NCI-H2227 treated with DMSO at 0.1 percent for 48 hours (cell line): ENCODE data around the gene DDX25.

Experiments used
- DNase-seq: peaks from one replicate; lab custom pipeline; 2025; lab: John Stamatoyannopoulos, UW

Gene DDX25

GRCh38 chr11:125950696-125951651 lies 46.7 kb downstream of the DDX25 start:
- no peak for DNase-seq

DNA sequence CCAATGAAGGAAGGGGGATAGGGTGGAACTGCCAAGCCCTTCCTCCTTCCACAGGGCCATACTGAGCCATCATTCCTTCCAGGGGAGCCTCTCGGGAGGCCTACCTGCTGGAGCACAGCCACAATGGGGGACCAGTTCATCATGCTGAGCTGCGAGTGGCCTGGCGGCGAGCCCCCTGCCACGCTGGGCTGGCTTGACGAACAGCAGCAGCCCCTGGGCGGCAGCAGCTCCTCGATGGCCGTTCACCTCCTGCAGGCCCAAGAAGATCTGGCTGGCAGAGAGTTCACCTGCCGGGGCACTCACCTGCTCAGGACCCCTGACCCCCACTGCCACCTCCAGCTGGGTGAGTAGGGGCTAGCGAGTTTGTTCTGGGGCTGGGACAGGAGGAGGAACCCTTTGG lies 47.4 kb downstream of the DDX25 start:
- DNase-seq = no peak

- DNase-seq = no peak
Observed at GRCh38 chr11:125952559-125952958, 48.3 kb downstream of the DDX25 start.

DNA sequence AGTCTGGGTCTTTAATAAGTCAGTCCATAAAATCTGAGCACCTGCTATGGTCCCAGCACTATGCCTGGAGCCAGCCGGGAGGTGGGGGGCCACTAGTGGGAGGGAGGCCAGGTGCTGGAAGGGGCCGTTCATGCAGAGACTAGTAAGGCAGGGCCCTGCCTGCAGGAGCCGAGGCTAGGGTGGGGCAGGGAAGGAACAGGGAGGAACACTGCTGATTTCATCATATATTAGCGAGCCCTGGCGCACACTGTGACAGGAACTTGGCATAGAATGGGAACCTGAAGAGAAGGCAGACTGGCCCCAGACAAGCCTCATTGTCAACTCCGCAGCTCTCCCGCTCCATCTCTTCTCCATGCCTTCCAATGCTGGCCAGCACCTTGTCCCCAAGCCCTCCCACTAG lies 48.7 kb downstream of the DDX25 start:
- no peak for DNase-seq

- DNase-seq = no peak
Observed at GRCh38 chr11:125953401-125953935, 49.2 kb downstream of the DDX25 start.

- no peak for DNase-seq
Observed at GRCh38 chr11:125954123-125954944, 50.0 kb downstream of the DDX25 start.

DNA sequence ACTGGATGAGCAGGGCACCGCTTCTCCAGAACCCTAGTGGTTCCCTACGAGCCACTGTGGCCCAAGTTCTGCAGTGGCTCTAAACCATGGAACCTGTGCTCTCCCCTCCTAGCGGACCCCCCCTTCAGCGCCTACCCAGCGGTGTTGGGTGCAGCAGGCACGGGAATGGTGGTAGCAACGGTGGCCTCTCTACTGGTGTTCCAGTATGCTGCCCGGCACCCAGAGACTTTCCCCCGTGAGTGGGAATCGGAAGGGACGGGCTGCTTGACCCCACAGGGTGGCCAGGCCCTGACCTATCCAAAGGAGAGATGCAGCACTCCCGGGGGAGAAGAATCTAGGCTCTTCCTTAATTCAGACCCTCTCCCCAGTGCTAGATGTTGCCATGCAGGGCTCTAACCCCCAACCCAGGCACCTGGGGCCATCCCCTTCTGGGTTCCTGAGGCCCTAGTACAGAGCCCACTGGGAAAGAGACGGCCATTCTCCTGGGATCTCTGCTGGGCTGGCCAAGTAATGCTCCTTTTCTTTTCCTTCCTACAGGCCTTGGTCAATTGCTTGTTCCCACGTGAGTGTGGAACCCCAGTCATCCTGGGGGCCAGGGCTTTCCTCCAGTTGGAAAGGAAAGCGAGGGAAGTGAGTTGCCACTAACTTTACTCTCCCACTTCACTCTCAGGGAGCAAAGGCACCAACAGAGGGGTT lies 50.8 kb downstream of the DDX25 start:
- no peak for DNase-seq

DNA sequence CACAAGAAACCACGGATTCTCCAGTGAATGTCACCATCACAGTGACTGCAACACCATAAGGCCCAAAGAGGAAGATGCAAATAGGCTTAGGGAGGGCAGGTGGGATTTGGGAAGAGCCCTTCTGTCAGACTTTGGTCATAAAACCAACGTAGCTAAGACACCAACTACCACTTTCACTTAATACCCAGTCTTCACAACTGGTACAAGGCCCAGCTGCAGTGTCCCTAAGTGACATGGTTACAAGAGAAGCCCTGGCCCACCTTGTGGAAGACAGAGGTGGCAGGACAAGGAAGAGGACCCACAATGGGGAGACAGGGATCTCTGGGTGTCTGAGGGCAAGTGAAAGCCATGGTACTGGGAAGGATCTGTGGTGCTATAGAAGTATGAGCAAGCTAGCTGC lies 51.5 kb downstream of the DDX25 start:
- DNase-seq = no peak

DNA sequence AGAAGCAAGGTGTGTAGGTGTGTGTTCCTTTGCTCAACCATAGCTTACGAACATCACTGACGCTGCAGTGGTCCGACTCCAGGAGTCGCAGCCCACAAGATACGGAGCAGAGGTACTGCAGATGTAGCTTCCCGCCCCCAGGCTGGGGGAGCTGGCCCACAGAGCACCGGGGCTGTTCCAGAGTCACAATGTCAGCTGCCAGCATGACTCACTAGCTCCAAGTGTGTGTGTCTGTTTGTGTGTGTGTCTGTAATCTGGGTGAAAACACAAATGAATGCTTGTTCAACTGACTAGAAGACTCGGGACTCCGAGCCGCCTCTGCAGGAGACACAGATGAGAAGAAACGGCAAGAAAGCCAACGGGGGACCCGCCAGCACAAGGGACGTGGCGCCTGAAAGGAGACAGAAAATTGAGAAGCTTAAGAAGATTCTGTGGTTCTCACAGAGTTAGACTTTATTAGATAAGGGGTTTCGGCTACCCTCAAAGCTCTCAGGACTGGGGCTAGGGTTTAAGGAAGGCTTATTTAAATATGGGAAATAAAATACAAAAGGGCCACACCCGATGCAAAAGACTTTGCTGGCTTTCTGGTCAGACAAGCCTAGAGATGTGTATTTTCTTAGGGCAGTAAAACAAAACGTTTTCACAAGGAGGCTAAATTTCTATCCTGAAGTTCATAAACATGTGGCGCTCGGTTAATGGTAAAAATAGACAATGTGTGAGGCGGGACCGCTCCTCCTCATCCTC lies 52.3 kb downstream of the DDX25 start:
- DNase-seq = no peak

- no peak for DNase-seq
Observed at GRCh38 chr11:125957618-125958332, 53.5 kb downstream of the DDX25 start.

GRCh38 chr11:125958872-125959400 lies 54.6 kb downstream of the DDX25 start:
- DNase-seq = no peak

DNA sequence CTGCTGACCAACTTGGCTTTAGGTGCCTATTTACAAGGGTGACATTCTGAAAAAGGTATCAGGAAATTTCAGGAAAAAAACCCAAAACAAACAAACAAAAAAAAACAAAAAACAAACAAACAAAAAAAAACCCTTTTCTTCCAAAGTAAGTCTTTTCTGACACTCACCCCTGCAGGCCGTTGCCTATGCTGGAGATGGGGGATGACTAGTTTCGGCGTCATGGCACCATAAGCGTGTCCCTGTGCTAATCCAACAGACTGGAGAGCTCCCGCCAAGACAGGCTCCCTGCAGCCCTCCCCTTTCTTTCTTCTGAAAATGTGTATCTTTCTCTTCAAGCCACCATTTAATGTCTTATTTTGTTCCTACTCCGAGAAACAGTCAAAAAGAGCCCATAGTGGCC lies 55.2 kb downstream of the DDX25 start:
- no peak for DNase-seq

DNA sequence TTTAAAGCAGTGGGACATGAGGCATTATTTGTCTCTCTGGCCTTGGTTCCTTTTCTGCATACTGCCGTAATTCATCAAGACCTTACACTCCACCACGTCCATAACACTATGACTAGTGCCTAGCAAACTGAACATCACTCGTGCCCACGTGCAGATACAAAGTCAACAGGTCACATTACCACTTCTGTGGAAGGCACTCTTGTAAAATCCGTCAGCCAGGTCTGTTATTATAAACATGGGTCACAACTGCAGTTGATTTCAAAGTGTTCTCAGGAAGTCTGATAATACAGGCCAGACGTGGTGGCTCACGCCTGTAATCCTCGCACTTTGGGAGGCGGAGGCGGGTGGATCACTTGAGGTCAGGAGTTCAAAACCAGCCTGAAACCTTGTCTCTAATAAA lies 55.6 kb downstream of the DDX25 start:
- no peak for DNase-seq

DNA sequence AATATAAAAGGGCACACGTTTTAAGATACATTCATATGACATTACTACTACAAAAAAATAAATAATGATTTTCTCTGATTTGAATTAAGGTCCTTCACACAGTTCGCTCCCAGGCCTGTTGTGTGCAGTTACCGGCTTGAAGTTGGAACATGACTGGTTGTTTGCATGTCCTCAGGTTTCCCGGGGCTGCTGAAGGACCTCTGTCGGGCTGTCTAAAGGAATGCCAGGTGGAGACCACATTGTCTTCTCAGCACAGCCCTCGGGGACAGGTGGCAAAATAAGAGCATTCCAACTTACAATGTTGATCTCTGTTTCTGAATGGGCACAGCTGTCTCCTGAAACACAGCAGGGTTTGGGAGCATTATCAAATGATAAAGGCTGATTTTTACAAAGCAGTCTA lies 56.5 kb downstream of the DDX25 start:
- no peak for DNase-seq

GRCh38 chr11:125967515-125967914 lies 63.2 kb downstream of the DDX25 start:
- DNase-seq = no peak

GRCh38 chr11:125968354-125968753 lies 64.0 kb downstream of the DDX25 start:
- no peak for DNase-seq

DNA sequence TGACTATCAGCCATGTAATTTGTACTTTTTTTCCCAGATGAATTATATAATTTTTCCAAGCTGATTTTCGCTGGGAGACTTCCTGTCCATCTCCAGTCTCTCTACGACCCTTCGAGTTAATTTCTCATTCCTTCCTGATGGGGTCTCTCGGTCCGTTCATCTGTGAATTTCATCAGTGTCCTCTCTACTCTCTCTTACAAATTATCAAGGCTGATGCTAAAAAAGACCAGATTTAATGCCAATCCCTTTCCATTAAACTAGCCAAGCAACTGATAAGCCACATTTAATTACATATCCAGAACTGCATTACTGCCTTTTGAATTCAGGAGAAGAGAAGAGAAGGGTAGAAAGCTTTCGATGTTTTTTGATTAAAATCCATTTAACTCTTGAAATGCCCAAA lies 67.3 kb downstream of the DDX25 start:
- DNase-seq = no peak

- DNase-seq = no peak
Observed at GRCh38 chr11:125974284-125974683, 70.0 kb downstream of the DDX25 start.

DNA sequence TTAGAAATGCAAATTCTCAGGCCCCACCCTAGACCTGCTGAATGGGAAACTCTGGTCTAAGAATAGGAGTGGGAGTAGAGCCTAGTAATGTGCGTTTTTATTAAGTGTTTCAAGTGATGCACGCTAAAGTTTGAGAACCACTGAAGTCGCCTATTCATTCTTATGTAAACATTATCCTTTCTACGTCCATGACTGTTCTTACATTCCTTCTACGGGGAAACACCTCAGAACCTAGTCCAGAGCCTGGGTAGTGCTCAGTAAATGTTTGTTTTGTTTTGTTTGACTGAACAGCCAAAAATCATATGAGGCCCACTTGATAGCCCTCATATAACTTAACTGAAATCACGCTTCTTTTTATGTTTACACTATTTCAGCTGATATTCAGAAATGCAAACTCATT lies 71.3 kb downstream of the DDX25 start:
- no peak for DNase-seq

DNA sequence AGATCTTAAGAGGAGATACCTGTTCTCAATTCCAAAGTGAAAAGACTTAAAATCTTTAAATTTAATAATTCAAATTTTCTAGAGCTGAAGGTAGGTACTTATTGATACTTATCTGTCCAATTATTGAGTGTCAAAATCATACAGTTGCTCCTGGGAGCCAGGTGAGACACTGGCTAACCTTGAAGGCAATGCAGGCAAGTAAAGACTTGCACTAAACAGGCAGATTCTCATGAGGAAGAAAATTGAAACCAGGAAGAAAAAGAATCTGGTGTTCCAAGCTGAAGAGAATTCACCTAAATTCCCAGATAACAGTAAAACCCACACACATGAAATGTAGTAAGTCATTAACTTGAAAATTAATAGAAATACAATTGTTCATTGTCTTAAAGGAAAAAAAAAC lies 71.8 kb downstream of the DDX25 start:
- DNase-seq = no peak

DNA sequence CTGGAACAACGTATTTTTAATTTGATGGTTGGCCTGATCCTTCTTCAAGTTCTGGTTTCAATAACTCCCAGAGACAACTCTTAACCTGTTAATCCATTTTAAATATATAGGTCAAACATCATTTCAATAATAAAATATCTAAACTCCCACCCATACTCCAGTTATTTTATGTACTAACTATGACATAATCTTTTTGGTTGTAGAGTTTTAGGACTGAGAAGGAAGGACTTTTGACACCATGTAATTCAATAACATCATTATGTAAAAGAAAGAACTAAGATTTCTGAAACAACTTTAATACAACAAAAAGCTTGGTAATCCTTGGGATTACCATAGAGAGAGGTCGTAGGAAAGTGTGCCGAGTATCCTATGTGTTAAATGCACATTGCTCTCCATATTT lies 73.0 kb downstream of the DDX25 start:
- no peak for DNase-seq
